ENCODE data around the gene SPSB1.

GRCh38 chr1:9295884-9296283 is 3.2 kb downstream of the SPSB1 start:
- TF ChIP-seq CTCF (optimal IDR thresholded peaks at IDR 0.05 in 1 of 3, IDR thresholded peaks at IDR 0.05 in 1 of 3, conservative IDR thresholded peaks at IDR 0.05 in 1 of 3; ENCODE audit: extremely low read depth in 1 of 3, insufficient read depth in 2 of 3, low read length in 3 of 3), result no peak
- no peak for TF ChIP-seq EZH2 (IDR thresholded peaks at IDR 0.05; ENCODE audit: low read length)

Data from keratinocyte (primary cell).